WTC11 (cell line): ENCODE measurements around the gene PKLR. TPM values are rescaled to one million over a fixed set of nuclear protein-coding genes. Genes with fewer than 3 reads are reported as not detected.

Experiments
- ATAC-seq: fragments of 200-7000 bp; cut with Tn5 transposase; 2 replicates; pipeline ENCODE4 v1.10.0; 2021; ENCODE audit warnings: mild to moderate bottlenecking, moderate library complexity
- CTCF ChIA-PET: fragments of 300-600 bp; sonication (Branson Sonifier 250); formaldehyde crosslinking; loops from one replicate; lab custom pipeline; 2021; ENCODE audit warnings: antibody characterized with exemption; lab: Charles Lee
- POLR2A ChIA-PET: fragments of 350-600 bp; sonication (Branson Sonifier 250); formaldehyde crosslinking; loops from one replicate; lab custom pipeline; 2021; ENCODE audit warnings: antibody characterized with exemption; lab: Charles Lee
- DNase-seq: peaks from one replicate; pipeline ENCODE4 v3.0.0; 2021; ENCODE audit warnings: low spot score
- H3K27ac Mint-ChIP-seq: 2 replicates; pipeline ENCODE4 v1.8.0; 2021; ENCODE audit warnings: mixed read lengths
- H3K27me3 Mint-ChIP-seq: 2 replicates; pipeline ENCODE4 v1.8.0; 2021; ENCODE audit warnings: low read depth, mild to moderate bottlenecking, moderate library complexity, mixed read lengths
- H3K36me3 Mint-ChIP-seq: 2 replicates; pipeline ENCODE4 v1.8.0; 2021; ENCODE audit warnings: mixed read lengths
- H3K4me1 Mint-ChIP-seq: 2 replicates; pipeline ENCODE4 v1.8.0; 2022; ENCODE audit warnings: mixed read lengths
- H3K4me3 Mint-ChIP-seq: 2 replicates; pipeline ENCODE4 v1.8.0; 2021; ENCODE audit warnings: mild to moderate bottlenecking, moderate library complexity, mixed read lengths
- H3K9me3 Mint-ChIP-seq: 2 replicates; pipeline ENCODE4 v1.8.0; 2021; ENCODE audit warnings: mixed read lengths
- ATF1 ChIP-seq: sonication (generic); formaldehyde crosslinking; IDR thresholded peaks from 2 replicates; pipeline ENCODE4 v1.8.1; 2023; ENCODE audit warnings: mild to moderate bottlenecking, moderate library complexity, missing genetic modification reagents
- FOXK1 ChIP-seq: sonication (generic); formaldehyde crosslinking; IDR thresholded peaks from 2 replicates; pipeline ENCODE4 v1.8.0; 2022; ENCODE audit warnings: mild to moderate bottlenecking, moderate library complexity, missing genetic modification reagents
- FOXP1 ChIP-seq: sonication (generic); formaldehyde crosslinking; IDR thresholded peaks from 2 replicates; pipeline ENCODE4 v1.8.0; 2022; ENCODE audit warnings: missing genetic modification reagents, mild to moderate bottlenecking, moderate library complexity, borderline replicate concordance
- FOXP4 ChIP-seq: sonication (generic); formaldehyde crosslinking; IDR thresholded peaks from 2 replicates; pipeline ENCODE4 v1.8.0; 2022; ENCODE audit warnings: mild to moderate bottlenecking, missing genetic modification reagents
- JAZF1 ChIP-seq: fragments of 250-450 bp; sonication (Bioruptor Pico); IDR thresholded peaks from 2 replicates; pipeline ENCODE4 v1.9.0; 2021; ENCODE audit warnings: moderate library complexity, mild to moderate bottlenecking, inconsistent platforms
- KAT7 ChIP-seq: sonication (generic); formaldehyde crosslinking; IDR thresholded peaks from 2 replicates; pipeline ENCODE4 v1.8.1; 2023; ENCODE audit warnings: missing genetic modification reagents, mild to moderate bottlenecking, borderline replicate concordance
- MAX ChIP-seq: sonication (generic); formaldehyde crosslinking; IDR thresholded peaks from 2 replicates; pipeline ENCODE4 v1.8.0; 2022; ENCODE audit warnings: mild to moderate bottlenecking, missing genetic modification reagents
- MYBL2 ChIP-seq: sonication (generic); formaldehyde crosslinking; IDR thresholded peaks from 2 replicates; pipeline ENCODE4 v1.8.1; 2023; ENCODE audit warnings: mild to moderate bottlenecking, moderate library complexity, missing genetic modification reagents
- NFATC4 ChIP-seq: fragments of 250-450 bp; sonication (Bioruptor Pico); IDR thresholded peaks from 2 replicates; pipeline ENCODE4 v1.9.0; 2021; ENCODE audit warnings: mild to moderate bottlenecking
- NFE2L1 ChIP-seq: sonication (generic); formaldehyde crosslinking; IDR thresholded peaks from 2 replicates; pipeline ENCODE4 v1.8.1; 2023; ENCODE audit warnings: missing genetic modification reagents
- PRDM15 ChIP-seq: sonication (generic); formaldehyde crosslinking; IDR thresholded peaks from 2 replicates; pipeline ENCODE4 v1.8.0; 2022; ENCODE audit warnings: missing genetic modification reagents
- SP1 ChIP-seq: sonication (generic); formaldehyde crosslinking; conservative IDR thresholded peaks from 2 replicates; pipeline ENCODE4 v1.8.1; 2022; ENCODE audit warnings: missing genetic modification reagents
- TCF7 ChIP-seq: sonication (generic); formaldehyde crosslinking; IDR thresholded peaks from 2 replicates; pipeline ENCODE4 v1.8.0; 2022; ENCODE audit warnings: mild to moderate bottlenecking, low read depth, missing genetic modification reagents, moderate library complexity
- ZBTB43 ChIP-seq: sonication (generic); formaldehyde crosslinking; IDR thresholded peaks from 2 replicates; pipeline ENCODE4 v1.8.1; 2023; ENCODE audit warnings: mild to moderate bottlenecking, missing genetic modification reagents
- ZNF219 ChIP-seq: sonication (generic); formaldehyde crosslinking; IDR thresholded peaks from 2 replicates; pipeline ENCODE4 v1.8.0; 2023; ENCODE audit warnings: missing genetic modification reagents, mild to moderate bottlenecking, borderline replicate concordance
- ZNF281 ChIP-seq: sonication (generic); formaldehyde crosslinking; IDR thresholded peaks from 2 replicates; pipeline ENCODE4 v1.8.0; 2023; ENCODE audit warnings: mild to moderate bottlenecking, missing genetic modification reagents
- ZNF396 ChIP-seq: fragments of 250-450 bp; sonication (Bioruptor Pico); IDR thresholded peaks from 2 replicates; pipeline ENCODE4 v1.8.0; 2021; ENCODE audit warnings: mild to moderate bottlenecking, moderate library complexity, borderline replicate concordance
- ZNF423 ChIP-seq: fragments of 250-450 bp; sonication (Bioruptor Pico); IDR thresholded peaks from 2 replicates; pipeline ENCODE4 v2.1.2; 2022; ENCODE audit warnings: mild to moderate bottlenecking, moderate library complexity
- ZNF671 ChIP-seq: fragments of 250-450 bp; sonication (Bioruptor Pico); IDR thresholded peaks from 2 replicates; pipeline ENCODE4 v1.8.0; 2021; ENCODE audit warnings: mild to moderate bottlenecking
- ZSCAN18 ChIP-seq: fragments of 250-450 bp; sonication (Bioruptor Pico); IDR thresholded peaks from 2 replicates; pipeline ENCODE4 v2.1.2; 2022; ENCODE audit warnings: mild to moderate bottlenecking, moderate library complexity
- total RNA-seq: library from RNA; stranded (reverse); gene quantifications from 3 replicates; pipeline ENCODE4 v1.2.3, GENCODE V29; 2021

PKLR gene
- total RNA-seq, 1 experiment from 2014 or later, result 1.5 TPM

GRCh38 chr1:155321639-155322503, 20.6 kb upstream of the PKLR start:
- ATAC-seq (no peak), DNase-seq (no peak)
- Mint-ChIP-seq H3K4me1 (peaks cover 41% of the 10 kb centered on the region), H3K9me3 (no peaks in the 10 kb centered on the region), H3K27me3 (peaks cover 6% of the 10 kb centered on the region), H3K4me3 (peak overlapping the region; percentile 84)
- ChIA-PET CTCF (interaction anchor here (0.6 to 9.9 kb wide), 27 partner anchors 14 to 241 kb away, joined by 3 to 204 read pairs (median 5); partner anchors contain the start of genes CLK2, FDPS, HCN3 and KRTCAP2), POLR2A (interaction anchor here (1.4 to 1.9 kb wide), 3 partner anchors 14 to 49 kb away, joined by 3 to 9 read pairs (median 5); partner anchors contain the start of genes CLK2 and FDPS)
- no peak for TF ChIP-seq ZNF396
- TF ChIP-seq KAT7 (CRISPR knock-in tag), result no peak
- peak; percentile 91 for TF ChIP-seq PRDM15 (CRISPR knock-in tag)
- no peak for TF ChIP-seq ZSCAN18
- no peak for TF ChIP-seq TCF7 (CRISPR knock-in tag)
- no peak for TF ChIP-seq ZNF219
- no peak for TF ChIP-seq JAZF1 (CRISPR knock-in tag)
- TF ChIP-seq, all 79 proteins: peak for 1
- peaks cover 17% of the 10 kb centered on the region for H3K36me3 Mint-ChIP-seq
- H3K27ac Mint-ChIP-seq, result peak overlapping the region; percentile 66

- H3K4me3 Mint-ChIP-seq, result peak within 1 kb of the TSS; percentile 84
- peaks cover 38% of the 10 kb centered on the region for H3K4me1 Mint-ChIP-seq
- ATAC-seq, result peak; percentile 31
- peak; percentile 90 for DNase-seq
- peaks cover 6% of the 10 kb centered on the region for H3K27me3 Mint-ChIP-seq
- ChIA-PET POLR2A (interaction anchor here (0.7 to 1.9 kb wide), 4 partner anchors 13 to 69 kb away, joined by 3 to 9 read pairs (median 5); partner anchors contain the start of genes CLK2 and FDPS), CTCF (interaction anchor here (0.7 to 9.9 kb wide), 17 partner anchors 12 to 240 kb away, joined by 3 to 204 read pairs (median 4); partner anchors contain the start of genes CLK2, ENTREP3, FDPS and HCN3)
- H3K27ac Mint-ChIP-seq, result peak within 1 kb of the TSS; percentile 66
- peaks cover 17% of the 10 kb centered on the region for H3K36me3 Mint-ChIP-seq
- H3K9me3 Mint-ChIP-seq, result no peaks in the 10 kb centered on the region
- TF ChIP-seq NFE2L1 (CRISPR knock-in tag) (peak; percentile 80), MAX (CRISPR knock-in tag) (peak; percentile 53), MYBL2 (CRISPR knock-in tag) (peak; percentile 49; the same call in 1 of the 2 replicates), FOXK1 (peak; percentile 42), ZNF281 (CRISPR knock-in tag) (0 out of 2 replicates have a peak, but pooled peaks have one; percentile 56), NFATC4 (CRISPR knock-in tag) (peak; percentile 85; the same call in 1 of the 2 replicates), ZBTB43 (CRISPR knock-in tag) (peak; percentile 58; the same call in 1 of the 2 replicates), ZNF423 (no peak), ATF1 (no peak; the same call in 1 of the 2 replicates), FOXP4 (peak; percentile 59; the same call in 1 of the 2 replicates), FOXP1 (peak; percentile 70), SP1 (CRISPR knock-in tag) (peak; percentile 82), ZNF671 (CRISPR knock-in tag) (0 out of 2 replicates have a peak, but pooled peaks have one; percentile 76)
Observed at GRCh38 chr1:155320661-155321617, 19.7 kb upstream of the PKLR start, which contains the start of gene RUSC1. Gene RUSC1 (plus strand): TSS chr1:155320894. CDS start chr1:155321774, 880 bp downstream.
